Loucy (cell line): Measurements from ENCODE around the gene PTGDR2.

Source experiments
- EZH2phosphoT487 ChIP-seq: fragments of 200-600 bp; IDR thresholded peaks from 2 replicates; pipeline ENCODE4 v1.6.1; 2018; ENCODE audit warnings: antibody characterized with exemption, mild to moderate bottlenecking, moderate library complexity, borderline replicate concordance
- TF ChIP-seq, protein P1 (sequence below): fragments of 200-600 bp; sonication (generic); conservative IDR thresholded peaks from 2 replicates; pipeline ENCODE4 v1.5.1; 2014; ENCODE audit warnings: mild to moderate bottlenecking, antibody characterized with exemption, low read length

DNA sequence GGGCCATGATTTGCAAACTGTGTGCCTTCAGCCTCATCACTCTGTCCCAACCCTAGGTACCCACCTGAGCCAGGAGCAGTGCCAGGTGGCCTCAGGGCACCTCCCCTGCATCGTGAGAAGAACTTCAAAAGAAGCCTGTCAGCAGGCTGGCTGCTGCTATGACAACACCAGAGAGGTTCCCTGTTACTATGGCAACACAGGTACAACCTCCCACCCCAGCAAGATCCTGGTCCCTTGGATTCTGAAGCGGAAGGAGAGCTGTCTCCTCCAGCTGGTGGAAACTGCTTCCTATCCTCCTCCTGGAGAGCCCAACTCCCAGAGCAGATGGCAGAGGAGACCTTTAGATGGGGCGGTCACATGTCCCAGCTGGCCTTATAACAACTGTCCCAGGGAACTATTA, 14.5 kb upstream of the PTGDR2 start:
- TF ChIP-seq, protein P1, sequence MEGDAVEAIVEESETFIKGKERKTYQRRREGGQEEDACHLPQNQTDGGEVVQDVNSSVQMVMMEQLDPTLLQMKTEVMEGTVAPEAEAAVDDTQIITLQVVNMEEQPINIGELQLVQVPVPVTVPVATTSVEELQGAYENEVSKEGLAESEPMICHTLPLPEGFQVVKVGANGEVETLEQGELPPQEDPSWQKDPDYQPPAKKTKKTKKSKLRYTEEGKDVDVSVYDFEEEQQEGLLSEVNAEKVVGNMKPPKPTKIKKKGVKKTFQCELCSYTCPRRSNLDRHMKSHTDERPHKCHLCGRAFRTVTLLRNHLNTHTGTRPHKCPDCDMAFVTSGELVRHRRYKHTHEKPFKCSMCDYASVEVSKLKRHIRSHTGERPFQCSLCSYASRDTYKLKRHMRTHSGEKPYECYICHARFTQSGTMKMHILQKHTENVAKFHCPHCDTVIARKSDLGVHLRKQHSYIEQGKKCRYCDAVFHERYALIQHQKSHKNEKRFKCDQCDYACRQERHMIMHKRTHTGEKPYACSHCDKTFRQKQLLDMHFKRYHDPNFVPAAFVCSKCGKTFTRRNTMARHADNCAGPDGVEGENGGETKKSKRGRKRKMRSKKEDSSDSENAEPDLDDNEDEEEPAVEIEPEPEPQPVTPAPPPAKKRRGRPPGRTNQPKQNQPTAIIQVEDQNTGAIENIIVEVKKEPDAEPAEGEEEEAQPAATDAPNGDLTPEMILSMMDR: no peak
- no peak for TF ChIP-seq EZH2phosphoT487
